Gastroesophageal sphincter (tissue), 3 donors: ENCODE data around the gene MRPS11.

Source experiments
- CTCF ChIP-seq, 4 experiments: fragments of 200-600 bp in 2 of 4; fragments of 450-650 bp in 2 of 4; sonication (generic) in 1 of 4; IDR thresholded peaks; one replicate each; pipeline ENCODE4 v1.5.1; 2017 to 2019; ENCODE audit warnings: antibody characterized with exemption in 4 of 4, mild to moderate bottlenecking in 2 of 4, moderate library complexity in 2 of 4
- EP300 ChIP-seq: sonication (generic); formaldehyde crosslinking; IDR thresholded peaks from one replicate; pipeline ENCODE4 v1.6.1; 2017; ENCODE audit warnings: antibody characterized with exemption, mild to moderate bottlenecking
- POLR2A ChIP-seq, 2 donors: fragments of 450-650 bp; IDR thresholded peaks; one replicate each; pipeline ENCODE4 v1.6.1; 2017; ENCODE audit warnings: antibody characterized with exemption in 2 of 2, mild to moderate bottlenecking in 2 of 2, moderate library complexity in 1 of 2
- POLR2AphosphoS5 ChIP-seq: sonication (generic); formaldehyde crosslinking; IDR thresholded peaks from one replicate; pipeline ENCODE4 v1.6.1; 2017; ENCODE audit warnings: antibody characterized with exemption

- TF ChIP-seq POLR2A (IDR thresholded peaks at IDR 0.05) (no peak), EP300 (no peak), CTCF (IDR thresholded peaks at IDR 0.05) (no peak), POLR2AphosphoS5 (no peak)
Observed at GRCh38 chr15:88505721-88506120, 38.2 kb downstream of the MRPS11 start.
